Measurements from ENCODE around the gene HACE1.

- TF ChIP-seq CTCF (IDR thresholded peaks at IDR 0.05; ENCODE audit: low read depth, low read length, poor library complexity, severe bottlenecking) = no peak
- TF ChIP-seq EZH2phosphoT487 (IDR thresholded peaks at IDR 0.05; ENCODE audit: borderline replicate concordance, low read length) = no peak
These were observed 30.3 kb downstream of the HACE1 start for GRCh38 chr6:104829183-104829958.
